ENCODE data around the gene CGREF1. TPM values are rescaled to one million over a fixed set of nuclear protein-coding genes. Genes with fewer than 3 reads are reported as not detected.

CGREF1 gene
- total RNA-seq, result 2.2 TPM

DNA sequence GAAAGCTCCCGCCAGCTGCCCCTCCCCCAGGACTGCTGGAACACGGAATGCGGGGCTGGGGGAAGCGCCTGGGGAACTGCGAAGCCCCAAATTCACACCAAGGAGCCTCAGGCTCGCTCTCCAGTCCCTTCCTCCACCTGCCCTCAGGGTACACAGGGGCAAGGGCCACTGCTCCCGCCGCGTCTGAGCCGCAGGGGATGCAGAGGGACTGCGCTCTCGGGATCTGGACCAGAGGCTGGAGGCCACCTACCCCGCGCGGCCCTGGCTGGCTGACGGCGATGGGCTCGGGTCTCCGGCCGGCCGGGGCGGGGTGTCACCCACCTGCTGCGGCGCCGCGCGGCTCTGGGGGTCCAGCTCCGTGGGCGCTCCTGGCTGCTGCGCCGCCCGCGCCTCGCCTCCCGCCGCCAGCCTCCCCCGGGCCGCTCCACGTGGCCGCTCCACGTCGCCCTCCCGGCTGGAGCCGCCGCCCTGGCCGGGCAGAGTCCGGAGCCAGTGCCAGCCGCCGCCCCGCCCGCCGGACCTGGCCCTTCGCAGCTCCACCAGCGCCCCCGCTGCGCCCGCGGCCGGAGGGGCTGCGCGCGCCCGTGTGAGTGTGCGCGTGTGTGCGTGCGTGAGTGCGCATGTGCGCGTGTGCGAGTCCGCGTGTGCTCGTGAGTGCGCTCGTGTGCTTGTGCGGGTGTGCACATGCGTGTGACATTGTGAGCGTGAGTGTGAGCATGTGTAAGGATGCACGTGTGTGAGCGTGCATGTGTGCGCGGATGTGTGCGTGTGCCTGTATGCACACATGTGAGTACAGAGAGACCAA lies at the start of gene CGREF1:
Gene CGREF1, minus strand, starts transcription at position 604 of the 805 bp plus-strand sequence. CDS start 14,762 bp downstream, outside the sequence.
- no peaks in the 10 kb centered on the region for H3K9me3 ChIP-seq
- DNase-seq (ENCODE audit: extremely low spot score in 2 of 2), result no peak
- intact Hi-C loops (cut with DNase I), result no loop called here
- no peaks in the 10 kb centered on the region for H3K36me3 ChIP-seq
- H3K4me1 ChIP-seq, result peaks cover 13% of the 10 kb centered on the region
- H3K4me3 ChIP-seq, result peak within 1 kb of the TSS; percentile 37 to 67
- H3K27ac ChIP-seq, result no peak within 1 kb of the TSS
- no peak for TF ChIP-seq POLR2A (IDR thresholded peaks at IDR 0.05)
- no peak for TF ChIP-seq POLR2AphosphoS5 (IDR thresholded peaks at IDR 0.05; ENCODE audit: insufficient read depth in 1 of 2, low read depth in 1 of 2)
- TF ChIP-seq, protein P1, sequence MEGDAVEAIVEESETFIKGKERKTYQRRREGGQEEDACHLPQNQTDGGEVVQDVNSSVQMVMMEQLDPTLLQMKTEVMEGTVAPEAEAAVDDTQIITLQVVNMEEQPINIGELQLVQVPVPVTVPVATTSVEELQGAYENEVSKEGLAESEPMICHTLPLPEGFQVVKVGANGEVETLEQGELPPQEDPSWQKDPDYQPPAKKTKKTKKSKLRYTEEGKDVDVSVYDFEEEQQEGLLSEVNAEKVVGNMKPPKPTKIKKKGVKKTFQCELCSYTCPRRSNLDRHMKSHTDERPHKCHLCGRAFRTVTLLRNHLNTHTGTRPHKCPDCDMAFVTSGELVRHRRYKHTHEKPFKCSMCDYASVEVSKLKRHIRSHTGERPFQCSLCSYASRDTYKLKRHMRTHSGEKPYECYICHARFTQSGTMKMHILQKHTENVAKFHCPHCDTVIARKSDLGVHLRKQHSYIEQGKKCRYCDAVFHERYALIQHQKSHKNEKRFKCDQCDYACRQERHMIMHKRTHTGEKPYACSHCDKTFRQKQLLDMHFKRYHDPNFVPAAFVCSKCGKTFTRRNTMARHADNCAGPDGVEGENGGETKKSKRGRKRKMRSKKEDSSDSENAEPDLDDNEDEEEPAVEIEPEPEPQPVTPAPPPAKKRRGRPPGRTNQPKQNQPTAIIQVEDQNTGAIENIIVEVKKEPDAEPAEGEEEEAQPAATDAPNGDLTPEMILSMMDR (IDR thresholded peaks at IDR 0.05), result no peak
- no peaks in the 10 kb centered on the region for H3K27me3 ChIP-seq

DNA sequence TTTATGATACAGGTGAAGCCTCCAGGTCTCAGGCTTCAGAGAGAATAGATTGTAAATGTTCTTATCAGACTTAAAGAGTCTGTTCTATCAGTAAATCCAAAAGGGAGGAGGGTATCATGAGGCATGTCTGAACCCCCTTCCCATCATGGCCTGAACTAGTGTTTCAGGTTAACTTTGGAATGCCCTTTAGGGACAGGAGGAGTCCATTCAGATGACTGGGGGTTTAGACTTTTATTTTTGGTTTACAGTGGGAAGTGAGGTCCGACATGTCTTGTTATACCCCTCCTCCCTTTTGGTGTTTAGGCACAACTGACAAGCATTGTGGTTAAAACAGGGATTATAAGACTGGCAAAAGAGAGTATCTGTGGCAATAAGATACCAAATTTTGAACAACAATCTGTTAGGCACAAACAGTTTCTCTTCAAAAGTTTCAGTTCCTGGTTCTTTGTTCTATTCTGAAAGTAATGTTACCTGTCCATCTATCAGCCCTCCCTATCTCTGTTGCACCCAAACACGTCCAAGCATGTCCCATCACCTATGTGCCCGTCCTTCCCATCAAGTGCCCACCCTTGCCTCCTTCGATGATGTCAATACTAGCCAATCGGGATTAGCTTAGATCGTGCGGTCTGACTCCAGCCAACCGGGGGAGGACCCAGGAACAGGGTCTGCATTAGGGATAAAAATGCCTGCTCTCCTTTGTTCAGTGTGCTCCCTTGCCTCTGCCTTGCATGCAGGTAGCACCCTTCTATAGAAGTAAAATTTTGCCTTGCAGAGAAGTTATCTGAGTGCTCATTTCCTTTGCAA lies 46.2 kb upstream of the CGREF1 start:
- Histone ChIP-seq H3K4me3 (no peak overlapping the region), H3K27me3 (no peaks in the 10 kb centered on the region), H3K36me3 (no peaks in the 10 kb centered on the region), H3K9me3 (no peaks in the 10 kb centered on the region), H3K4me1 (no peaks in the 10 kb centered on the region), H3K27ac (no peak overlapping the region)
- DNase-seq (ENCODE audit: extremely low spot score in 2 of 2), result no peak
- TF ChIP-seq, protein P1 (IDR thresholded peaks at IDR 0.05), result no peak
- no peak for TF ChIP-seq POLR2A (IDR thresholded peaks at IDR 0.05)
- TF ChIP-seq POLR2AphosphoS5 (IDR thresholded peaks at IDR 0.05; ENCODE audit: insufficient read depth in 1 of 2, low read depth in 1 of 2), result no peak
- intact Hi-C loops (cut with DNase I), result no loop called here

GRCh38 chr2:27162151-27163121 lies 43.5 kb upstream of the CGREF1 start:
- no peak overlapping the region for H3K4me3 ChIP-seq
- DNase-seq (ENCODE audit: extremely low spot score in 2 of 2), result no peak
- H3K36me3 ChIP-seq, result no peaks in the 10 kb centered on the region
- no peaks in the 10 kb centered on the region for H3K4me1 ChIP-seq
- TF ChIP-seq POLR2A (IDR thresholded peaks at IDR 0.05) (no peak), POLR2AphosphoS5 (IDR thresholded peaks at IDR 0.05; ENCODE audit: insufficient read depth in 1 of 2, low read depth in 1 of 2) (no peak)
- TF ChIP-seq, protein P1 (IDR thresholded peaks at IDR 0.05), result no peak
- H3K9me3 ChIP-seq, result no peaks in the 10 kb centered on the region
- no peaks in the 10 kb centered on the region for H3K27me3 ChIP-seq
- no peak overlapping the region for H3K27ac ChIP-seq
- intact Hi-C loops (cut with DNase I), result no loop called here

DNA sequence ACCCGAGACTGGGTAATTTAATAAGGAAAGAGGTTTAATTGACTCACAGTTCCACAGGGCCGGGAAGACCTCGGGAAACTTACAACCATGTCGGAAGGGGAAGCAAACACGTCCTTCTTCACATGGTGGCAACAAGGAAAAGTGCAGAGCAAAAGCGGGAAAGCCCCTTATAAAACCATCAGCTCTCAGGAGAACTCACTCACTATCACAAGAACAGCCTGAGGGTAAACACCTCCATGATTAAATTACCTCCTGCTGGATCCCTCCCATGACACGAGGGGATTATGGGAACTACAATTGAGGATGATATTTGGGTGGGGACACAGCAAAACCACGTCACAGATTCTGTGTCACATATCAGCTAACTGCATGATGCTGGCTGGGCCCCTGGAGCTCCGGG lies 41.3 kb upstream of the CGREF1 start:
- no peak overlapping the region for H3K4me3 ChIP-seq
- H3K27ac ChIP-seq, result no peak overlapping the region
- H3K36me3 ChIP-seq, result no peaks in the 10 kb centered on the region
- no peak for DNase-seq (ENCODE audit: extremely low spot score in 2 of 2)
- H3K9me3 ChIP-seq, result no peaks in the 10 kb centered on the region
- TF ChIP-seq, protein P1 (IDR thresholded peaks at IDR 0.05), result no peak
- TF ChIP-seq POLR2AphosphoS5 (IDR thresholded peaks at IDR 0.05; ENCODE audit: insufficient read depth in 1 of 2, low read depth in 1 of 2) (no peak), POLR2A (IDR thresholded peaks at IDR 0.05) (no peak)
- intact Hi-C loops (cut with DNase I), result no loop called here
- H3K27me3 ChIP-seq, result no peaks in the 10 kb centered on the region
- peaks cover under 1% of the 10 kb centered on the region for H3K4me1 ChIP-seq
